Renal cortical epithelial cell (primary cell): Measurements from ENCODE around the gene CXXC5. TPM values are rescaled to one million over a fixed set of nuclear protein-coding genes. Genes with fewer than 3 reads are reported as not detected.
A peak's percentile ranks its signal among the peaks of the same experiment; 100 is the strongest.

Experiments used
- DNase-seq: peaks from one replicate; pipeline ENCODE4 v3.0.0-alpha.2; 2011; ENCODE audit warnings: low read depth
- total RNA-seq: library from RNA; depleted of rRNA; stranded (reverse); fragments of >200 nt; gene quantifications from 2 replicates; pipeline ENCODE4 v1.2.3, GENCODE V29; 2014

Gene CXXC5
- total RNA-seq, 1 donor from 2014 or later = 252 TPM

DNA sequence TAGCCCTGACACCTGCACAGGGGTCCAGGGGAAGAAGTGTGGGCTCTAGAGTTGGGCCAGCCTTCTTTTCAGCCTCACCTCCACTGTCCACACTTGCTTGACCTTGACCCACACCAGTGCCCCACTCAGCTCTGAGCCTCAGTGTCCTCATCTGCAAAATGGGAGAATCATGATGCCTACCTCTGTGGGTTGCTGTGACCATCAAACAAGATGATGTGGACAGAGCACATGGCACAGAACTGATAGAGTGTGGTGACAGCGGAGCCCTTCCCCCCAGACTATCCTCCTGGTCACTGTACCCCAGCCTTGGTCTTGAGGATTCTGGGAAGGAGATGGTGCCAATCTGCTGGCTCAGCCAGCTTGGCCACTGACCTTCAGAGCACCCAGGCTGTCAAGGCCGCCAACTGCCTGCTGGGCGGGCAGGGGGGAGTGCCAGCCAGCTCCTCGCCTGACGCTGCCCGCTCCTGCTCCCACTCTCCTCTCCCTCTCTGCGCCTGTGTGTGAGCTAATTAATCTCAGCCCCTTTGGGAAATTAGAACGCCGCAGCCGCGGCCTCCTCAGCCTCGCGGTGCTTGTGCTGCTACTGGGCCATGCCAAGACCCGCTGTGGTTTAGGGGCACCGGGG, 16.7 kb downstream of the CXXC5 start:
- DNase-seq = no peak

DNA sequence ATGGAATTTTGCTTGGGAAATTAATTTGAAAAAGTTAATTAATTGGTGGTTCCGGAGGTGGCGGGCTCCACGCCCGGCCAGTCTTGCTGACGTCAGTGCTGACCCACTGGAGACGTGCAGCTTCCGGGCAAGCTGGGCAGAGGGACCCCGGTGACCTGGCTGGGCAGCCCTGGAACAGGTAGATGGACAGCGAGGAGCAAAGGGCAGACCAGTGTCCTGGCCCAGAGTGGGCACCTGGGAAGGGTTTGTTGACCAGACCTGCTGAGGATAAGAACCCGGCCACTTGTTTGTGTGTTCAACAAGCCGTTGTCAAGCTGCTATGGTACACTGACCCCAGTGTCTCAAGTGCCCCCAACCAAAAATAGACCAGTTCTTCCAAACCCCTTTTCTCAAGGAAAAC, 17.5 kb downstream of the CXXC5 start:
- no peak for DNase-seq

DNA sequence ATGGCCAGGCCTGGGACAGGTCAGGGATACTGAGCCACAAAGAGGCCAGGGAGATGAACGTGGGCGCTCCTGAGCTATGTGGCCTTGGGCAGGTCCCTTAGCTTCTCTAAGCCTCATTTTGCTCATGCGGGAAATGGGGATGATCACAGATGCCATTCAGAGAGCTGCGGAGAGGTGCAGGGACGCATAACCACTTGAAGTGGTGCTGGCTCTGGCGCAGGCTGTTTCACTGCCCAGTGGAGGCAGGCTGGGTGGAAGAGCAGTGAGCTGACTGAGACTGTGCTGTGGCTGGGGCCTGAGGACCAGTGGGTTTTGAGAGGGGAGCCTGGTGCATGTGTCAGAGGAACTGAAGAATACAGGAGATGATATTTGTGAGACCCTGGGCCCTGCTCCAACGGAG, 18.4 kb downstream of the CXXC5 start:
- no peak for DNase-seq

DNA sequence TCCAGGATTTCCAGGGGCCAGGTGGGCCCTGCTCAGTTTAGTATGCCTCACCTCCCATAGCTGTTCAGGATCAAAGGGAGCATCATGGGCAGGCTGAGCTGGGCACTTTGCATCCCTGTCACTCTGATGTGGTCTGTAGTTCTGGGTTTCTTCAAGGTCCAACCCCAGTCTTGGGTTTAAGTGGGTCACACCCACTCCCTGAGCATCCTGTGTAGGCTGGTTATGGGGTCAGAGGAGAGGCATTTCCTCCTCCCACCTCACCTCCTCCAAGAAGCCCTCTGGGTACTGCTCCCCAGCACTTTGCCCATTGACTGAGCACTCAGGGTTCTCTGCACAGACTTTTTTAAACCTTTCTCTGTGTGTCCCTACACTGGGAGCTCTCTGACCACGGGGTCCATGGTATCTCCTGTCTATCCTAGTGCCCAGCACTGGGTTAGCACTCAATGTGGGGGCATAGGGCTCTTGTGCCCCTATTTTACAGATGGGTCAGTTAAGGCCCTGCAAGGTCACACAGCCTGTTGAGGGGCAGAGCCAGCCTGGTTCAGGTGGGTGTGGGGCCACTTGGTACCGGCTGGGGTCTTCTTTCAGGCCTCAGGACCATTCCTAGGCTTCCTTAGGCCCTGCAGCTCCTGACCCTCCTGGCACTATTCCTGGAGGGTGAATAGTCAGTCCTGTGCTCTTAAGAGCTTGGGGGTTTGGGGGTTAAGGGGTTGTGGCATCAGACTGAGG, 19.0 kb downstream of the CXXC5 start:
- DNase-seq = no peak

DNA sequence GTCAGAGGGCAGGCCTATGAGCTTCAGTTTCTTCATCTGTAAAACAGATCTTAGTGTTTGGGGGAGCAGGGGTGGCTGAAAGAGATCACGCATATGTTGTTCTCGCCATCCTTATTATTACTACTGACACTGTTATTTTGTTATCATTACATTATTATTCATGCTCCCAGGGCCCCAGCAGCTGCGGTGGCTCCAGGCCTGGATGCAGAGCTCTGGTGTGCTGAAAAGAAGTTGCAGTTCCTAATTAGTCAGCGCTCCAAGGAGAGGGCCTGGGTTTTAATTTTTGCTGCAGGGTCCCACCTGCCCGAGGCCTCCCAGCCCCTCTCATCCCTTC, 19.5 kb downstream of the CXXC5 start:
- no peak for DNase-seq

DNA sequence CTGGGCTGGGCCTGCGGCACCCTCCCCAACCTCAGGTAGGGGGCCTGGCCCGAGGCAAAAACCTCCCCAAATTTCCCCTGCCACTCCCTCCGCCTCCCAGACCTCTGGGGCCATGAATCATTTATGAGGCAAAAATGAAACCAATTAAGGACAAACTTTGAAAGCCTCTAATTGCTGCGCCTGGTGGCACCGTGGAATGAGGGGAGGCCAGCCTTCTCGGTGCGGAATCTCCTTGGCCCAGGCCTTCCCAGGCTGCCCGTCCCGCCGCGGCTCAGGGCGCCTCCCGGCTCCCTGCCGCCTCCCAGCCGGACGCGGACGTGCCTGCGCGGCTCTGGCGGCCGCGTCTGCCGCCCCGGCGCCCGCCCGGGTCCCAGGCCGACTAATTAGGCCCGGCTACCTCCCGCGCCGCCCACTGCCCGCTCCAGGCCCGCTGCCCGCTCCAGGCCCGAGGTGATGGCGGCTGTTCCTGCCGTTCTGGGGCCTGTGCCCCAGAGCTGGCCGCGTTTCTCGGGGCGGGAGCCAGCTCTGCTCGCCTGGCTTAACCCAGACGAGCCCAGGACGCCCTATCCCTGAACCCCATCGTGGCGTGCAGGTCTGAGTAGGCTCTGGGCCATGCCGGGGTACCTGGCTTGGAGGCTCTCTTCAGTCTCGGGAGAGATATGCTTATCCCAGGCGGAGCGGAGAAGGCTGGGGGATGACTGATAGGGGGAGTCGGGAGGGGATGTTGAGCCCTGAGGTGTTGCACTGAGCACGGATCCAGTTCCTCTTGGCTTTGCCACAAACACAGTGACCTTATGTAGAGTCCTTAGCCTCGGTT, 20.1 kb downstream of the CXXC5 start:
- peak; percentile 56 for DNase-seq

DNA sequence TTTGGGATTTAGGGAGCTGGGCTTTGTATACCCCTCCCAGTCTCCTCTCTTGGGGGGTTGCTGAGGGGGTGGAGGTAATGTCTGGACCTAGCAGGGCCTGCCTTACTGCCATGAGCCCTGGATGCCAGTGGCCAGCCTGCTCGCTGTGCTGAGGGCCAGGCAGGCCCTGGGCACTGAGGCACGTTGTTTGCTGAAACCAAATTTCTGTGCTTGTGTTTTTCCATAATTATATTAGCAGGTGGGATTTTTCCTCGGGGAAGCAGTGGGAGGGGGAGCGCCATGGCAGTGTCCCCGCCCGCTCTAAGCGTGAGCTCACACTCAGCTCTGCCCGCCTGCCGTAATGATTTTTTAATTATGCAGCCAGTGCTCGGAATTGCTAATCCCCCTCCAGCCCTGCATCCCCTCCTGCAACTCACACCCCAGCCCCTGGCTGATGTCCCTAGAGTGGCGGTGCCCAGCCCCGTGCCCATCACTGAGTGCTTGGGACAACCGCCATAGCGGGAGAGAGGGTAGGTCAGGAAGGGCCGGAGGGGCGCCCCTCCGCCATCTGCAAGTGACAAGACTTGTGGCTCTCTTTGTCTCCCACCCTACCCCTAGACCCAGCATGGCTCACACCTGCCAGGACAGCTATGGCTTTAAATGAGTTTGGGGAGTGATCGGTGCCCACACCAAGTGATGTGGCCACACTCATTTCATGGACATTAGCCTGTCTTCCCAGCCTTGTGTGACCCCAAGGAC, 20.9 kb downstream of the CXXC5 start:
- DNase-seq = no peak

DNA sequence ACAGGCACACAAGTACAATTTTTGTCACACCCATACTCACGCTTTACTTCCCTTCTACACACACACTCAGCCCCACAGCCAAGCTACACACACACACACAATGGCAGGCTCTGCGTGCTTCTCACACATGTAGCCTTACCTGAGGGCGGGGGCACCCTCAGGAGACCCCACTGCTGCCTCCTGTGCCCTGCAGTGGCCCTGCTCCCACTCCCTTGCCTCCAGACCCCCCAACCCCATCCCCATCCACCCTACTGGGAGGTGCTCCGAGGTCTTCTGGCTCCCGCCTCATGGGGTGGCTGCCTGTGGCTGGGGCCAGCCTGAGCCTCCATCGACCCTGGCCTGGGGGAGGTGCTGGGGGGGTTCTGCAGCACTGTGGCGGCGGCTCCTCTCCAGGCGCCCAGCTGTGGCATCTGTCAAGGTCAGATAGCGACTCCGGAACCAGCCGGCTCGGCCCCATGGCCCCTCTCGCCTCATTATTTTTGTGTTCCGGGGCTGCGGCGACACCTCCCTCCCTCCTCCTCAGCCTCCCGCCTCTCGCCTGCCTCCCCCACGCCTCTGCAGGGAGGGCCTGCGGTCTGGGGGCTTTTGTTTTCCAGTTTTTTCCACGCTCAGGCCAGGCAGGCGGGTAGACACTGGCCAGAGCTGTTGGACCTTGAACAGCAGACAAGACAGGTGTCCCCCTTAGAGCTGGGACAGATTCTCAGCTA, 21.7 kb downstream of the CXXC5 start:
- DNase-seq = no peak

DNA sequence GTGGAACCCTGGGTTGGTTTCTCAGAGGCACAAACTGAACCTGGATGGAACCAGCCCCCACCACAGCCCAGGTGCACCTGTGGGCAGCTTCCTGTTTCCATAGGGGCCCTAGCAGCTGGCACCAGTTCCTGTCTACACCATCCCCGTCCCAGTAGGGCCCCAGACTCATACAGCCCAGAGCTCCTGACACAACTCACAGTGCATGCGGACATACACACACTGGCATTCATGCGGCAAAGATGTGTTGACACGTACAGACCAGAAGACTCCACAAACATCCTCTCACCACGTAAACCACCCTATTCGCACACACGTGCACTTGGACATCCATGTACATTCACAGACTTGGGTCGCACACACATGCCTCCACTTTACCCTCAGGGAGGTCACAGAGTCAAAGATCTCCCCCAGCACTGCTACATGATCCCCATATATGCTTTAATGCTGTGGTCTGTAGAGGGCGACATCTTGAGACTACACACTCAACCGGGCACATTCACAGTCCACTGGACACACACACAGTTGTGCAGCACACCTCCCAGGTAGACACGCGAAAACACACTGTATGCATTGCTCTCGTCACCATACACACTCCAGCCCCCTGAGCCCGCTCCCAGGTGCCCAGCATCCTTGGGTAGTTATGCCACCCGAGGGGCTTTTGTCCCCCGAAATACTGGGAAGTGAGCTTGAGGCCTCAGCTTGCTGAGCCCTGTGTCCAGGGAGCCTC, 22.4 kb downstream of the CXXC5 start:
- DNase-seq = no peak

DNA sequence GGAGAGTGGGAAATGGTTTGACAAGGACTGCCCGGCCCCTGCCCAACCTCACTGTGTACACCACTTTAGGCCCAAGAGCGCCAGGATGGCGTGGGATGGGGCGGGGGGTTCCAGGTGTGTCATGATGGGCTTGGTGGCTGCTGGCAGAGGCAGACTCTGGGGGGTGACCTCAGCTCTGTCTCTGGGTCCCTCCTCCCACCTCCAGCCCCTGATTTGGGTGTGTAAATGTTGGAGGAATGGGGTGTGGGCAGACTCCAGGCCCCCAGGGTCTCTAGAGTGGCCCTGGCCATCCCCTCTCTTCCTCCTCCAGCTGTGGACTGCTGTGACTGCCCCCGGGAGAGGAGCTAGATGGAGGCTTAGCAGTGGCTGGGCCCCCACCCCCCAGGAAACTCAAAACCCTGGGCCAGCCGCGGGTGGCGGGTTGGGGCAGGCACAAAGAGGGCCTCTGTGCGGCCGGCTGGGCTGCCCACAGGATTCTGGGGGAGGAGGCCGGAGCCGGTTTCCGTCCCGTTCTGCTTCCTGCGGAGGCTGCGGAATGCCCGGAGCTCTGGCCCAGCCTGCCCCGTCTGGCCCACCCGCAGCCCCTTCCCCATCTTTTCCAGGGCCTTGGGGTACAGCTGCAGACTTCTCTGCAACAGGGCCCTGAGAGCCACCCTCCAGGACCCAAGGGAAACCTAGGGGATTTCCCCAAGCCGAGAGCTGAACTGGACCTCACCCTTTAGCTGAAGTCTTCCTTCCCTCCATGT, 23.1 kb downstream of the CXXC5 start:
- DNase-seq = no peak

DNA sequence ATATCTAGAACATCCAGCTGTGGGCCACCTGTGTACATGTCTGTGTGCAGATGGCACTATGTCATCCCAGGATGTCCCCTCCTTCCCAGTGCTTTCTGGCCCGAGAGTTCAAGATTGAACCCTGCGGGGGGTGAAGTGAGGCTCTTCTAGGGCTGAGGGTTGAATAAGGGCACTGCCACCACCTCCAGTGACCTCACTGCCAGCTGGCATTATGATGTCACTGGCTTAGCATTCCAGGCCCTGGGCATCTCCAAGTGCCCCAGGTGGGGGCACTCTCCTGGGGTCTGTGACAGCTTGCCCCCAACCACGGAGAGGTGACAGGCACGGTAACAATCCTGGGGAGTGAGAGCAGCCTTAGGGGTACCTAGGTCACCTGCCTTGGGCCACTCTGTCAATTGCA, 27.1 kb downstream of the CXXC5 start:
- DNase-seq = no peak

DNA sequence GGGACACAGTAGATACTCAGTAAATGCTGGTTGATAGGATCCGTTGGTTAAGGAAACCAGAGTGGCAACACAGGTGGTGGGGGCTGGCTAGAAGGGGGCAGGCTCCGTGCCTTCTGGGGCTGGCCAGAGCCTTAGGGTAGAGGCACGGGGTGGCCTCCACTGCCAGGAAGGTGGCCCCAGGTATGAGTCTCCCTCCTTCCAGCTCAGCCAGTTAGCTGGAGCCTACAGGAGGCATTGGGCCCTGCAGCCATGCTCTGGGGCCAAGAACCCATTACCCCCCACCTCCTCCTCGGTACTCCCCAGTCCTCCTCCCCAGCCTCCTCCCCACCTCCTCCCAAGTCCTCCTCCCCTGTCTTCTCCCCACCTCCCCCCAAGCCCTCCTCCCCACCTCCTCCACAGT, 27.7 kb downstream of the CXXC5 start:
- DNase-seq = no peak

DNA sequence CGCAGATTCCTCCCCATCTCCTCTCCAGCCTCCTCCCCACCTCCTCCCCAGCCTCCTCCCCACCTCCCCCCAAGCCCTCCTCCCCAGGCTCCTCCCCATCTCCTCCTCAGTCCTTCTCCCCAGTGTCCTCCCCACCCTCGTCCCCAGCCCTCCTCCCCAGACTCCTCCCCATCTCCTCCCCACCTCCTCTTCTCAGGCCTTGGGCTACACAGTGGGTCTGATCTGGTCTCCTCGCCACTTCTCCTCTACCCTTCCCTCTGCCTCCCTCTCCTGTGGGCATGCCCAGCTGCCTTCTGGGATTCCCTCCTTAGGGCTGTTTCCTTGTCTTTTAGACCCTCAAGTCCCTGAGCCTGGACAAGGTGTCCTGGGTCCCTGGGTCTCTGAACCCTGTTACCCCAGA, 28.3 kb downstream of the CXXC5 start:
- DNase-seq = no peak

DNA sequence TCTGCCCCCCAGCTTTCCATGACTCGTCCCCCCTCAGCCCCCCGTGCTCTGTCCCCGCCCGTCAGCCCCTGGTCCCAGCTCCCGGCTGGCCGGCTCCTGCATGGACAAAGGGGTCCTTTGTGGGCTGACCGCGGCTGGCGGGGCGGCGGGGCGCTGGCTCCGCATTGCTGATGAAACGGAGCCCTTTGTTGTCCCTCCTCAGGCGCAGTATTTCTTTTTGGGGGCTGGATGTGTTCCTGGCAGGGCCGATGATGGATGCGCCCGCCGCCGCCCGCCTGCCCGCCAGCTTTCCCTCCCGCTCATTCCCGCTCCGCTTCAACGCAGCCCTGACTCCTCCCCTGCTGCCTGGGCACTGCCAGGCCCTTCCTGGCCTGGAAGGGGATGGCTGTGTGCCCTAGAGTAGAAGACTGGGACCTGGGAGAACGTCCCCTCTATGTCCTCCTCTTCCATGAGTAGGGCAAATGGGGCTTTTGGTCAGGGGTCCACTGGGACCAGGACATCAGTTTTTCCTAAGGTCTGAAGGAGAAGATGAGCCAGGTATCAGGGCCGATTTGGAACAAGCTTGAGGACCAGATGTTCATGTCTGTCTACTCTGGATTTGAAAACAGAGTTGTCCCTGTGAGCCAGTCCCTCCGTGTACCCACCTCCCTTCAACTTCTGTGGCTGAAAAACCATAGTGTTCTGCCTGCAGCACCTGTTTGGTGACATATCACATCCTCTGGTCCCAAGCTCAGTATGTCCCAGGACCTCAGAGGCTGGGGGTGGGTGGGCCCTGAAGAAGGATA, 29.0 kb downstream of the CXXC5 start:
- no peak for DNase-seq

DNA sequence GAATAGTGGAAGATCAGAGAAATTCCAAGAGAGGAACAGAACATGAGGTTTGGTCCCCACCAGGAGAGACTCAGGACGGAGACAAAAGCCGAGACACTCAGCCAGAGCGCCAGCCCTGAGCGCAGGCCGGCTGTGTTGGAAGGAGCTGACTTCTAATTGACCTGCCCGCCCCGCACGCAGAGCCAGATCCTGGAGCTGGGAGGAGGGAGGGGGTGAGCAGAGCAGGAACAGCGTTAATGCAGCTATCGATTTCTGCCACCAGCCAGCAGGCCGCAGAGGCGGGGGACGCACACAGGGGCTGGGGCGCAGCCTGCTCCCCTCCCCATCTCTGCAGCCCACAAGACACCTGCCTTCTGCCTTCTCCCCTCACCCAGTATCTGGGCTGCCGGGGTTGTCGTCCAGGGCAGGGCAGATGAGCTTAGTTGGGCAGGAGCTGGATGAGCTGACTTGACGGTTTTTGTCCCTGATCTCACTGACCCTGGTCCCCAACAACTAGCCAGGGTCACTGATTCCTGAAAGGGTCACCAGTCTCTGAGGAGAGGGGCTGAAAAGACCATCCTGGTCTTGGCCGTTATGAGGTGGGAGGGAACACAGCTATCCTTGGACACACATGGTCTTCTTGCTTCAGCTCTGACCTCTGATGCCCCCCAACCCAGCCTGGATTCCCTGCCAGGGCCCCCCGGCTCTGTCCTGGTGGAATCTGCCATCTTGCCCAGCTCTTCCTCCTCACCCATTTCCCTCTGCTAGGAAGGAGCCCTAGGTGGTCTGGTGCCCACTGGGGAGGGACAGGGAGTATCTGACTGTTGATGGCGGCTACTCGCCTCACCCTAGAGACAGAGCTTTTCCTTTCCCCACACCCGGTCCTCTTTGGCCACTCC, 29.8 kb downstream of the CXXC5 start:
- no peak for DNase-seq

DNA sequence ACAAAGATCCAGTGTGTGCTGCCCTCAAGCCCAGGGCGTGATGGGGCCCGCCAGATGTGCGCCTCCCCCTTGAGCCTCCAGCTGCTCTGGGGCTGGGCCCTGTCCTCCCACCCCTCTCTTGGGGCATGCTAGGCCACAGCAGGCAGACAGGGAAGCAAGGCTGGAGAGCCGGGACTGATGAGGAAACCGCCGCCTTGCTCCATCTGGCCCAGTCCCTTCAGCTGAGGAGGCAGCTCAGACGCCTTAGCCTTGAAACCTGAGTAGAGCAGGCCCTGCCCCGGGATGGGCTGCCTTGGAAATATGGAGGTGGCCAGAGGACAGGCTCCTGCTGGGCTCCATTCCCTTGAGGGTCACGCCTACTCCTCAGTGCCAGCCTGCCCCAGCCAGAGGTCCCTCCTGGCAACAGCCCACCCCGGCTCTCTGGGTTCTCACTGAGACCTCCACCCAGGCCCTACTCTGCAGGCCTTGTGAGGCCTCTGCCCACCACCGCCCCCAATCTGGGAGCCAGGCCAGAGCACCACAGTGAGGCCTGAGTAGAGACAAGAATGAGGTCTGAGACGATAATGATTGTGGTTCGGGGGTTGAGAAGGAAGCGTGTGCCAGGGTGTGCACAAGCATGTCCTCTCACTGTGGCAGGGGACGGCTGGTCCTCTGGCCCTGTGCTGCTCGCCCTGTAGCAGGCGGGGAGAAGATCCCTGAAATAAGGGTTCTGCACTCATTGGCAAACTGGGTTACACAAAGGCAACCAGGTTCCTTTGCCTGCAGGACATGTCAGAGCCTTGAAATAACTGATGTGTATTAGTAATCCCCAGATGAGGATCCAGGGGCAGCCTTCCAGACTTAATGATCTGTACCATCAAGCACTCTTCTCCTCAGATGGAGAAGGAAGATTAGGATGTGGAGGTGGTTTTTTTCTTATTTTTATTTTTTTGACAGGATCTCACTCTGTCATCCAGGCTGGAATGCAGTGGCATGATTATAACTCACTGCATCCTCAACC, 30.9 kb downstream of the CXXC5 start:
- no peak for DNase-seq
